GM12875 (cell line): Measurements from ENCODE around the gene APCDD1L.
"Not testable (repeated sequence)": the region's sequence is repeated elsewhere in the genome, so short reads cannot be mapped to it uniquely, and the experiment has no call there.

Experiments
- H3K4me3 ChIP-seq: one replicate; pipeline ENCODE4 v1.5.1; 2011; ENCODE audit warnings: low read depth, low read length, control low read depth
- TF ChIP-seq, protein P1 (sequence below): IDR thresholded peaks from 2 replicates; pipeline ENCODE4 v1.5.1; 2011; ENCODE audit warnings: low read depth, mild to moderate bottlenecking, control low read depth, inconsistent platforms, low read length, moderate library complexity, borderline replicate concordance; ENCODE audit not compliant: insufficient read depth

Gene APCDD1L

DNA sequence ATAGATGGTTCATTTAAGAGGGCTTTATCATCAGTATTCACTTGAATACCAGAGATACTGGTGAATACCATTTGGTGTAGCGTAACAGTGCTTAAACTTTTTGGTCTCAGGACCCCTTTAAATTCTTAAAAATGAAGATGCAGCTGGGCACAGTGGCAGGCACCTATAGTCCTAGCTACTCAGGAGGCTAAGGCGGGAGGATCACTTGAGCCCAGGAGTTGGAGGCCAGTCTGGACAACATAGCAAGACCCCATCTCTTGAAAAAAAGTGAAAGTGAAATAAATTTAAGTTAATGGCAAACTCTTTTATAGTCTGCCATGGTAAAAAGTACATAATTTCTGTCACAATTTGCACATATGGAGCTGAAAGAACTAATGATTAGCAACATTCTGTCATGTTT lies 86.8 kb downstream of the APCDD1L start:
- TF ChIP-seq, protein P1, sequence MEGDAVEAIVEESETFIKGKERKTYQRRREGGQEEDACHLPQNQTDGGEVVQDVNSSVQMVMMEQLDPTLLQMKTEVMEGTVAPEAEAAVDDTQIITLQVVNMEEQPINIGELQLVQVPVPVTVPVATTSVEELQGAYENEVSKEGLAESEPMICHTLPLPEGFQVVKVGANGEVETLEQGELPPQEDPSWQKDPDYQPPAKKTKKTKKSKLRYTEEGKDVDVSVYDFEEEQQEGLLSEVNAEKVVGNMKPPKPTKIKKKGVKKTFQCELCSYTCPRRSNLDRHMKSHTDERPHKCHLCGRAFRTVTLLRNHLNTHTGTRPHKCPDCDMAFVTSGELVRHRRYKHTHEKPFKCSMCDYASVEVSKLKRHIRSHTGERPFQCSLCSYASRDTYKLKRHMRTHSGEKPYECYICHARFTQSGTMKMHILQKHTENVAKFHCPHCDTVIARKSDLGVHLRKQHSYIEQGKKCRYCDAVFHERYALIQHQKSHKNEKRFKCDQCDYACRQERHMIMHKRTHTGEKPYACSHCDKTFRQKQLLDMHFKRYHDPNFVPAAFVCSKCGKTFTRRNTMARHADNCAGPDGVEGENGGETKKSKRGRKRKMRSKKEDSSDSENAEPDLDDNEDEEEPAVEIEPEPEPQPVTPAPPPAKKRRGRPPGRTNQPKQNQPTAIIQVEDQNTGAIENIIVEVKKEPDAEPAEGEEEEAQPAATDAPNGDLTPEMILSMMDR, result no peak
- no peak overlapping the region for H3K4me3 ChIP-seq

DNA sequence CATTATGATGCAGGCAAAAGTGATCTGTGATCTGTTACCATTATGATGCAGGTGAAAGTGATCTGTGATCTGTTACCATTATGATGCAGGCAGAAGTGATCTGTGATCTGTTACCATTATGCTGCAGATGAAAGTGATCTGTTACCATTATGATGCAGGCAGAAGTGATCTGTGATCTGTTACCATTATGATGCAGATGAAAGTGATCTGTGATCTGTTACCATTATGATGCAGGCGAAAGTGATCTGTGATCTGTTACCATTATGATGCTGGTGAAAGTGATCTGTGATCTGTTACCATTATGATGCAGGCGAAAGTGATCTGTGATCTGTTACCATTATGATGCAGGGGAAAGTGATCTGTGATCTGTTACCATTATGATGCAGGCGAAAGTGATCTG lies 87.6 kb downstream of the APCDD1L start:
- H3K4me3 ChIP-seq, result not testable (repeated sequence)

DNA sequence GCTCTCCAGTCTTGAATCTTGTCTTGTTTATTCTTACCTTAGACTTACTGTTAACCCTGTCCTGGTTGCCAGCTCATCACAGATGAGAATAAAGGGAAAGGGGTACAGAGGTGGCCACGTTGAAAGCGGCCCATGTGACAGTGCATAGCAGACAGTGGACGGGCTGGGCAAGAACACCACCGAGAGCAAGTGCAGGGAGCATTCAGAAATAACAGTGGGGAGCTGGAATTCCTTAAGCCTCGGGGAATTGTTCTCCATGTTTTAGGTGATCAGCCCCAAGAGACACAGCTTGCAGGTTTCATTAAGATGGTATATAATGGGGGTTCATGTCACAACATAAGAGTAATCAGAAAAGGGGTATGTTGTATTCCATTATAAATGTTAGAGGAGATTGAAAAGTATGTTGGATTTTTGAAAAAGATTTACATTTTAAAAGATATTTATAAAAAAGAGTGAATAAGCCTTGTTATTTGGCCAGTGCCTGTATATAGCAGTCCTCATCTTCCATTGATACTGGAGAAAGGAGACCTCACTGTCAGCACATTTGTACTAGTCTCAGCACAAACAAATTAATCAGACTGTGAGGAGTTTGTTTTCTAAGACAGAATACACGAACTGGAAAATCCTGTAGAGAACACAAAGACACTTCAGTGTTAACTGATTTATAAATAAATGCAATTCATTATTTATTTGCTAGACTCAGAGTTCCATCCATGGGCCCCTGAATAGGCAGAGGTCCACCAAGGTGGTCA lies 90.8 kb downstream of the APCDD1L start:
- no peak overlapping the region for H3K4me3 ChIP-seq
- TF ChIP-seq, protein P1, result no peak

DNA sequence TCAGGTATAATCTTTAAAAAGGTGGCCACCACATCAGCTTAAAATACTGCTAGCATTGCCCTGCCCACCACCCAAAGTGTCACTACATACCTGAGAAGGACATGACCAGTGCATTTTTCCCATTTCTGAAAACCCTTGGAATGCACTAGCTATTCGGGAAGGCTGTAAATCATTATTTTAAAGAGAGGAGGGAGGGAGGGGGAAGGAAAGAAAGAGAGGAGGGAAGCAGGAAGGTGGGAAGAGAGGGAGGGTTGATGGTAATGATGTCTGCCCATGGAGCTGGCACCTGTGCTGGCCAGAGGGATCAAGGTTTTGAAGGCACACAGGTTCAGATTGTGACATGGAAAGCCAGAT lies 93.7 kb downstream of the APCDD1L start:
- H3K4me3 ChIP-seq, result no peak overlapping the region
- TF ChIP-seq, protein P1, result no peak

DNA sequence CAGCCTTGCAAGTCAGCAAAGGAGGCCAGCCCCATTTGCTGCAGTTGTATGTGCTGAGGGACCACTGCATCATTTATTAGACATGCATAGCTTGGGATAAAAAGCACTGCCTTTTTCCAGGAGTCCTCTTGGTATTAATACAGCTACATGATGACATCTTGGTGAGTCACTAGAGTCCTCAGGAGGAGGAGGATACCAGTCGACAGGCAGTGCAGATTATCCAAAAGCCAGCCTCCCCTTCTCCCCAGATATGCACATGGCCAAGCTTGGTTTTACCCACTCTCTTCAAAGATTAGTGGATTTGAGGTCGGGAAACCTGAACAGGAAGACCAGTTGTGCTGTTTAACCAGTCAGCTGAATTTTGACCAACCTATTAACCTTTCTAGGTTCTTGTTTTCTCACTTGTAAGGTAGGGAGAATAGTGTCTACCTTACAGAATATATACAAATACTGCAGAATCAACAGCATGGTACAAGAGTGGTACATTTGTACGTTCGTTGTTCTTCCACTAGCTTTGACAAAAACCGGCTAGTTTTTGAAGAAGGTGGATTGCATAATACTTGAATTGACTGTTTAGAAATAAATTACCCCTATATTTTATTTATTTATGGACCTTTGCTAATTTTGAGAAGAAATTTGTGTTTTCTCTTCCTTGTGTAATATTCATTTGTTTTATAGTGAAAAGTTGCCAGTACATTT lies 94.3 kb downstream of the APCDD1L start:
- H3K4me3 ChIP-seq, result no peak overlapping the region
- TF ChIP-seq, protein P1, result no peak

DNA sequence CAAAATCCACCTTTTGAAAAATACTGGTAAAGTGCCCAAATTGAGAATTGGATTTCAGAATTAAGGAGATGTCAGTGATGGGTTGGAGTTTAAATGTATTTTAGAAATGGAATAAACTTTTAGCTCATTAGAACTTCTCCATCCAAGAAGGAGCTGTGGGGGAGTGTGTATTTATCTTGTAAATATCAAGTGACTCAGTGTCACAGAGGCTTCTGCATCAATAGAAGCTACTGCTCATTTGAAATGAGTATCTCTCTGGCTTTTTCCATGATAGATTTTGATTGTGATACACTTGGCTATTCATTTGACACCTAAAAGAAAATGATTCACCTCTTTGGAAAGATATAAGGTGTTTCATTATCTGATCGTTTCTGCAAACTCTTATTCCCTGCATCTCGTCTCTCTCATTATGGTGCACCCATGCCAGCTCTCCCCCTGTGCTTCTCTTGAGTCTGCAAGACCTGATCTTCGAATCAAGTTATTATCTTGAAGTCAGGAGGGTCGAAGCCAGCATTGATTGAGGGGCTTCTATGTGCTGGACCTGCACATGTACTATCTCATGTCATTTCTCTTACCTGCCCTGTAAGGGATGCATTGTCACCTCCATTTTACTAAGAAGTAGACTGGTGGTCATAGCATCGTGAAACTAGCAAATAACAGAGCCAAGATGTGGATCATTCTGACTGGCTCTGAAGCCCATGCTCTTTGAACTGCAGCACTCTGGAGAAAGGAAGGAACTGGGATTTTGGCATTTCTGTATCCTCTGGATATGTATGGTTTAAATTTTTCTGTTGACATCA lies 96.0 kb downstream of the APCDD1L start:
- TF ChIP-seq, protein P1, result no peak
- no peak overlapping the region for H3K4me3 ChIP-seq

DNA sequence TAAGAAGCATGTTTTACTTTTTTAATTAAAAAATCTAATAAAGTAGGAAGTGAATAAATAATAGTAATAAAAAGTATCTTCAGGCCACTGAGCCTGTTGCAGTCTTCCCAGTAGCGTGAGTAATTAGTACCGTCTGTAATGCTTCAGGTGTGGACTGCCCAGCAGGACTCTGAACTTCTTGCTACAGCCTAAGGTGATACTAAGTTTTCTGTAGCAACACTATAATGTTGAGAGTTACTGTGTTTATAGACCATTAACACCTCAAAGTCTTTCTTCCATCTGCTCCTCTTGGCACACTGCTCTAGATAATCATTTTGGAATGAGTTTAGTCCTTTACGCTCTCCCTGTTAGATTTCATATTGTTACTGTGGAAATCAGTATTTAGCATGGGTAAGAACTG lies 97.8 kb downstream of the APCDD1L start:
- TF ChIP-seq, protein P1, result no peak
- H3K4me3 ChIP-seq, result no peak overlapping the region
